Large intestine (tissue), 3 donors: ENCODE measurements around the gene CHRM1. TPM values are rescaled to one million over a fixed set of nuclear protein-coding genes. Genes with fewer than 3 reads are reported as not detected.

Experiments
- DNase-seq, 2 donors: peaks; one replicate each; pipeline versions ENCODE4 v3.0.0 to v3.0.0-alpha.2; 2013
- H3K27ac ChIP-seq: one replicate; pipeline ENCODE4 v1.5.1; 2013; ENCODE audit warnings: low read length
- H3K27me3 ChIP-seq: 2 replicates; pipeline ENCODE4 v1.6.1; 2013; ENCODE audit warnings: low read length; ENCODE audit not compliant: control insufficient read depth, insufficient read depth
- H3K36me3 ChIP-seq: 2 replicates; pipeline ENCODE4 v1.6.1; 2013; ENCODE audit warnings: low read length; ENCODE audit not compliant: control insufficient read depth, insufficient read depth
- H3K4me1 ChIP-seq: one replicate; pipeline ENCODE4 v1.6.1; 2013; ENCODE audit warnings: low read length; ENCODE audit not compliant: control insufficient read depth, insufficient read depth
- H3K4me3 ChIP-seq: one replicate; pipeline ENCODE4 v1.5.1; 2013; ENCODE audit warnings: low read length
- H3K9me3 ChIP-seq: one replicate; pipeline ENCODE4 v1.6.1; 2013; ENCODE audit warnings: mild to moderate bottlenecking, low read depth, low read length, moderate library complexity; ENCODE audit not compliant: control insufficient read depth
- WGBS: methylation state at CpG from one replicate; pipeline ENCODE4 v1.1.5; 2013; ENCODE audit warnings: low lambda C conversion rate; ENCODE audit not compliant: insufficient coverage; 5-methylcytosine and 5-hydroxymethylcytosine counted together
- polyA plus RNA-seq: library from polyadenylated mRNA; unstranded; fragments of 120-200 nt; gene quantifications from one replicate; pipeline ENCODE4 v1.2.1, GENCODE V29; 2013

The CHRM1 gene
- polyA plus RNA-seq, 1 donor = 1.3 TPM

GRCh38 chr11:62926680-62927455 lies 5.7 kb upstream of the CHRM1 start:
- Histone ChIP-seq H3K36me3 (no peaks in the 10 kb centered on the region), H3K4me1 (peaks cover 34% of the 10 kb centered on the region), H3K27ac (no peak overlapping the region), H3K9me3 (peaks cover 21% of the 10 kb centered on the region), H3K4me3 (no peak overlapping the region), H3K27me3 (peaks cover 65% of the 10 kb centered on the region)
- no peak for DNase-seq
- no CpG with 5 or more reads among the region's 53 CpGs for WGBS

- peak overlapping the region; percentile 19 for H3K4me3 ChIP-seq
- peaks cover 71% of the 10 kb centered on the region for H3K27me3 ChIP-seq
- peaks cover 21% of the 10 kb centered on the region for H3K9me3 ChIP-seq
- no peaks in the 10 kb centered on the region for H3K36me3 ChIP-seq
- peaks cover 32% of the 10 kb centered on the region for H3K4me1 ChIP-seq
- no CpG with 5 or more reads among the region's 71 CpGs for WGBS
- peak in 1 of 2 donors; percentile 27 for DNase-seq
- H3K27ac ChIP-seq = no peak overlapping the region
Measured at GRCh38 chr11:62925745-62926679, 4.8 kb upstream of the CHRM1 start.

DNA sequence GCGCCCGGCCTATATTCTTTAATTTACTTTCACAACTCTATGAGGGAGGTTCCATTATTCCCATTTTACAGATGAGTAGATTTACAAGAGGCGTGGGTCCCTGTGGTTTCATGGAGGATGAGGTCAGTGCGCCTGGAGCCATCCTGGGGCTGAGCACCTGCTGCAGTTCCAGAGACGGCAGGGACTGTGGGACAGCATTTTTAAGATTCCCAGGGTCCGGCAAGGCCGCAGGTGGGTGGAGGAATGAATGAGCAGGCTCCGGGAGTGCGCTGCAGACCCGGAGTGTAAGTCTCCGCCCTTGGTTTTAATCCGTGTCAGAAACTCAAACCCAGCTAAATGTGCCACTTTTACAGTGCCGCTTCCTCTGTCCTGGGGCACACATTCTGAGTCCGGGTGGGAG lies 4.1 kb upstream of the CHRM1 start:
- Histone ChIP-seq H3K27me3 (peaks cover 72% of the 10 kb centered on the region), H3K27ac (no peak overlapping the region), H3K36me3 (no peaks in the 10 kb centered on the region), H3K9me3 (peaks cover 21% of the 10 kb centered on the region), H3K4me1 (peaks cover 29% of the 10 kb centered on the region), H3K4me3 (no peak overlapping the region)
- no CpG with 5 or more reads among the region's 14 CpGs for WGBS
- DNase-seq = no peak

DNA sequence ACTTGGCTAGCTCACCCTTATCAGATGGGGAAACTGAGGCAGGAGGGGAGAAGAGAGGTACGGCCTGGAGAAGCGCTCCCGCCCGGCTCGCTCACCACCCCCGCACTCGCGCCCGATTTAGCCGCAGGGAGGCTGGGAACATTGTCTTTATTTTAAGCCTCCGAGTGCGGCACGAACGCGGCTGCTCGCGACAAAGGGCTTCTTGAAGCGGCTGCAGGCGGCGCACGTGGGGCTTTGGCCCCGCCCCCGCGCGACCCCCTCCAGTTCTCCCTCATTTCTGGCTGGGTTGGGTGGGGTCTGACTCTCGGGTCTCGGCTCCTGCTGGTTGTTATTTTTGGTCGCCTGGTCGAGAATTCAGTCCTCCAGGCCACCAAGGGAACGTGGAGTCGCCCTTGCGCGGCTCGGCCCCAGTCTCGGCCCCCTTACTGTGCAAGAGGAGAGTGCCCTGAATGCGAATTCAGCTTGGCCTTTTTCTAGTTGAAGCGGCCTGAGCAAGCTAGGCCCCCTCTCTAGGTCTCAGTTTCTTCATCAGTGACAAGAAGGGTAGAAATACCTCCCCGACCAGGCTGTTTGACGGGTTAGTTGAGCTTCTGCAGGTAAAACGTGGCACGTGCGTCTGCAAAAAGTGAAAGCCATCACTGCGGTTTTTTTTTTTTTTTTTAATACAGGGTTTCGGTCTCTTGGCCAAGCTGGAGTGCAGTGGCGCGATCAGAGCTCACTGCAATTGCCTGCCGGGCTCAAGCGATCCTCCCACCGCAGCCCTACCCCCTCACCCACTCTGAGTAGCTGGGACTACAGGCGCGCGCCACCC lies 2.6 kb upstream of the CHRM1 start:
- Histone ChIP-seq H3K4me3 (peak overlapping the region; percentile 10), H3K27ac (no peak overlapping the region), H3K9me3 (peaks cover 21% of the 10 kb centered on the region), H3K36me3 (no peaks in the 10 kb centered on the region), H3K4me1 (peaks cover 29% of the 10 kb centered on the region), H3K27me3 (peaks cover 76% of the 10 kb centered on the region)
- no CpG with 5 or more reads among the region's 52 CpGs for WGBS
- DNase-seq = peak in 1 of 2 donors; percentile 44

DNA sequence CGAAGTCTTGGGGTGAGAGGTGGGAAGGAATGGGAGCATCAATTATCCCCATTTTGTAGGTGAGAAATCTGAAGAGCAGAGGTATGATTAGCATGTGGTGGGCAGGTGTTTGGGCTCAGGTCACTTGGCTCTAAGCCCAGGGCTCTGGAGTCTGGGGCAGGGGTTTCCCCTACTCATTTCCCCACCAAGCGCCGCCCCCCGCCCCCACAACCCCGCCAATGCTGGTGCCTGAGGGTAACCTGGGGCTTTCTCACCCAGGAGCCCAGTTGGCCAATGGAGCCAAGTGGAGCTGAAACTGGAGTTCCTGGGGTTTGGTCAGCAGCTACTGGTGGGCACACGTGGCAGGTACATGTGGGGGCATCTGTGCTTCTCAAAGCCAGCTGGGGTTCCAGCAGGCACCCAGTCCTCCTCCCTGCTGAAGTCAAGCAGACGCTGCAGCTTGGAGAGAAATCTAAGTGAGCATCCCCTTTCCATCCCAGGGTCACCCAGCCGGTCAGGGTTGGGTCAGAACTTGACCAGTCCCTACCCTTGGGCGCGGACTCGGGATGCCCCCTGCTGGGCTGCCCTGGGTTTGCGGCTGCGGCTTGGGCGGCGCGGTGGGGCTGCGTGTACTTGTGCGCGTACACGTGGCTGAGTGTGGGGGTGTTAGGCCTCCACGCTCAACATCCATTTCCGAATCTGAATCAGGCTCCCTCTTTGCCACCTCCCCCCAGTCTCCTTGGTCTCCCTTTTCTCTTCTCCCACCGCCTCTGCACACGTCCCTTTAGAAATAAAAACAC lies 1.7 kb upstream of the CHRM1 start:
- no peak for DNase-seq
- WGBS = no CpG with 5 or more reads among the region's 24 CpGs
- no peak overlapping the region for H3K4me3 ChIP-seq
- H3K9me3 ChIP-seq = peaks cover 21% of the 10 kb centered on the region
- peaks cover 29% of the 10 kb centered on the region for H3K4me1 ChIP-seq
- no peaks in the 10 kb centered on the region for H3K36me3 ChIP-seq
- no peak overlapping the region for H3K27ac ChIP-seq
- H3K27me3 ChIP-seq = peaks cover 70% of the 10 kb centered on the region

GRCh38 chr11:62922189-62922589 lies 1.0 kb upstream of the CHRM1 start:
- H3K9me3 ChIP-seq = peaks cover 21% of the 10 kb centered on the region
- H3K4me1 ChIP-seq = peaks cover 29% of the 10 kb centered on the region
- H3K27me3 ChIP-seq = peaks cover 63% of the 10 kb centered on the region
- DNase-seq = peak in 1 of 2 donors; percentile 46
- H3K4me3 ChIP-seq = no peak overlapping the region
- no peaks in the 10 kb centered on the region for H3K36me3 ChIP-seq
- no peak overlapping the region for H3K27ac ChIP-seq
- no CpG with 5 or more reads among the region's 4 CpGs for WGBS

DNA sequence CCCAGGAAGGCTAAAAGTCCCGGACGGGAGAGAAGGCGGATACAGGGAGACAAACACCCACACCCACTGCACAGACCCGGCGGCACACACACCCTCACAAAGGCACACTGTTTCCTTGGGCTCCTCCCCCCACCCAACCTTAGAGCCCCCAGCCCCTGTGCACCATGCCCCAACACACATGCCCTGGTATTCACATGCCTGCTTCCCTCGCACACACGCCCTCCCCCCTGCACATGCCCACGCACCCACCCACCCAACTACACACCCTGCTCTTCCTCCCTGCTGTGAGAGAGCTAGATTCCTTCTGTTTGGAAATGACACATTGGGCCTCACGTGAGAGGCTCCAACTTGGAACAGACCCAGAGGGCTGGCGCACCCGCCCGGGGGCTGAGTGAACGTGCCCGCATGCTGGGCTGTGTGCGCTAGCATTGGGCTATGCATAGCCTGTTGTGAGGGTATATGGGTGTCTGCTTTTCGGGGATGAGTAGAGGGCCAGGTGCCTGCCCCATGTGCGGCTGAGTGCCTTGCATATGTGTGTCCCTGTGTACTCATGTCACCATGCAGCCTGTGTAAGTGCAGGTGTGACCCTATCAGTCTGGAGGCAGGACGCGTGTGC lies 518 bp upstream of the CHRM1 start:
- Histone ChIP-seq H3K36me3 (no peaks in the 10 kb centered on the region), H3K4me3 (no peak overlapping the region), H3K9me3 (peaks cover 18% of the 10 kb centered on the region), H3K27ac (no peak overlapping the region), H3K27me3 (peaks cover 58% of the 10 kb centered on the region), H3K4me1 (peaks cover 24% of the 10 kb centered on the region)
- DNase-seq = peak in 1 of 2 donors; percentile 59
- 30% methylated on average over 2 of the region's 19 CpGs for WGBS

- no peak for DNase-seq
- H3K9me3 ChIP-seq = peaks cover 9% of the 10 kb centered on the region
- H3K36me3 ChIP-seq = no peaks in the 10 kb centered on the region
- WGBS = no CpG with 5 or more reads among the region's 11 CpGs
- H3K27me3 ChIP-seq = peaks cover 42% of the 10 kb centered on the region
- H3K4me1 ChIP-seq = peaks cover 12% of the 10 kb centered on the region
- H3K4me3 ChIP-seq = no peak overlapping the region
- H3K27ac ChIP-seq = no peak overlapping the region
Measured at GRCh38 chr11:62919898-62920640, 1.1 kb downstream of the CHRM1 start.

- H3K4me1 ChIP-seq = peaks cover 12% of the 10 kb centered on the region
- H3K4me3 ChIP-seq = no peak overlapping the region
- H3K27ac ChIP-seq = no peak overlapping the region
- no peak for DNase-seq
- WGBS = no CpG with 5 or more reads among the region's 10 CpGs
- no peaks in the 10 kb centered on the region for H3K36me3 ChIP-seq
- H3K9me3 ChIP-seq = peaks cover 9% of the 10 kb centered on the region
- H3K27me3 ChIP-seq = peaks cover 36% of the 10 kb centered on the region
Measured at GRCh38 chr11:62919476-62919875, 1.7 kb downstream of the CHRM1 start.
